ENCODE results near the gene ANXA2R. TPM values are rescaled to one million over a fixed set of nuclear protein-coding genes. Genes with fewer than 3 reads are reported as not detected.

The ANXA2R gene
- polyA plus RNA-seq, 3 donors, result 2.3 to 6.4 (median 3.1) TPM

DNA sequence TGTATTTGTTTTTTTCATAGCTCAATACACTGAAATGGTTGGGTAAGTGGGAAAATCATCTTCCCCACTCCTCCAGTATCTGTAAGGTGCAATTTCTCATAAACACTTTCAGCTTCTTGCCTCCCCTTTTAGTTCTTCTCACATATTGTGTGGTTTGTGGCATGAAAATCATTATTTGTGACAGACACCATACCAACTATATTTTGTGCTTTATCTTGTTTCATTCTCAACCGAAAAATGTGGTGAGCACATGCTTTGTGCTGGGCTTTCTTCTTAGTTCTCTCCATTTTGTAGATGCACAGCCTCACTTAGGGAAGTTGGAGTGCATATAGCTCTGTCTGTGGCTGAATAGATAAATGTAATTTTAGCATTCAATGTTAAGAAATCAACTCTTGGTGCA, 6.4 kb upstream of the ANXA2R start:
- Histone ChIP-seq H3K9ac (ENCODE audit: insufficient read depth, low read length, poor library complexity, severe bottlenecking) (no peak overlapping the region), H2AFZ (ENCODE audit: insufficient read depth, low read depth, low read length, poor library complexity, severe bottlenecking) (no peak overlapping the region), H4K20me1 (ENCODE audit: insufficient read depth, low read length) (no peaks in the 10 kb centered on the region), H3K79me2 (ENCODE audit: insufficient read depth, low read length) (peaks cover 14% of the 10 kb centered on the region), H3K4me2 (replicated peaks; ENCODE audit: extremely low read depth, low read length, poor library complexity, severe bottlenecking) (no peak overlapping the region), H3K27ac (ENCODE audit: low read depth in 1 of 2, low read length in 2 of 2) (no peak overlapping the region), H3K4me1 (ENCODE audit: control insufficient read depth in 1 of 2, insufficient read depth in 2 of 2, low read length in 2 of 2) (peaks cover 18 to 22% of the 10 kb centered on the region in 2 donors), H3K9me3 (replicated peaks in 1 of 2; ENCODE audit: control insufficient read depth in 1 of 2, insufficient read depth in 1 of 2, low read length in 2 of 2) (no peaks in the 10 kb centered on the region), H3K4me3 (replicated peaks in 1 of 3; ENCODE audit: low read depth in 2 of 3, low read length in 3 of 3) (no peak overlapping the region), H3K27me3 (ENCODE audit: control insufficient read depth in 2 of 2, insufficient read depth in 2 of 2, low read length in 2 of 2) (no peaks in the 10 kb centered on the region), H3K36me3 (replicated peaks in 1 of 2; ENCODE audit: control insufficient read depth in 1 of 2, insufficient read depth in 2 of 2, low read length in 2 of 2) (peaks cover 0 to 13% of the 10 kb centered on the region in 2 donors)
- peak overlapping the region in 1 of 7 donors; percentile 87 for H3K27ac Mint-ChIP-seq
- peaks cover 0 to 13% (median 0%) of the 10 kb centered on the region in 7 donors for H3K9me3 Mint-ChIP-seq
- no CpG with 5 or more reads among the region's 1 CpG for WGBS (ENCODE audit: insufficient coverage)
- TF ChIP-seq, protein P1, sequence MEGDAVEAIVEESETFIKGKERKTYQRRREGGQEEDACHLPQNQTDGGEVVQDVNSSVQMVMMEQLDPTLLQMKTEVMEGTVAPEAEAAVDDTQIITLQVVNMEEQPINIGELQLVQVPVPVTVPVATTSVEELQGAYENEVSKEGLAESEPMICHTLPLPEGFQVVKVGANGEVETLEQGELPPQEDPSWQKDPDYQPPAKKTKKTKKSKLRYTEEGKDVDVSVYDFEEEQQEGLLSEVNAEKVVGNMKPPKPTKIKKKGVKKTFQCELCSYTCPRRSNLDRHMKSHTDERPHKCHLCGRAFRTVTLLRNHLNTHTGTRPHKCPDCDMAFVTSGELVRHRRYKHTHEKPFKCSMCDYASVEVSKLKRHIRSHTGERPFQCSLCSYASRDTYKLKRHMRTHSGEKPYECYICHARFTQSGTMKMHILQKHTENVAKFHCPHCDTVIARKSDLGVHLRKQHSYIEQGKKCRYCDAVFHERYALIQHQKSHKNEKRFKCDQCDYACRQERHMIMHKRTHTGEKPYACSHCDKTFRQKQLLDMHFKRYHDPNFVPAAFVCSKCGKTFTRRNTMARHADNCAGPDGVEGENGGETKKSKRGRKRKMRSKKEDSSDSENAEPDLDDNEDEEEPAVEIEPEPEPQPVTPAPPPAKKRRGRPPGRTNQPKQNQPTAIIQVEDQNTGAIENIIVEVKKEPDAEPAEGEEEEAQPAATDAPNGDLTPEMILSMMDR (IDR thresholded peaks at IDR 0.05), result no peak
- no peaks in the 10 kb centered on the region for H3K27me3 Mint-ChIP-seq (ENCODE audit: low read depth in 3 of 3)
- DNase-seq, result no peak
- intact Hi-C loops (cut with micrococcal nuclease), result no loop called here
- H3K4me1 Mint-ChIP-seq, result peaks cover 26% of the 10 kb centered on the region
- no peak overlapping the region for H3K4me3 Mint-ChIP-seq
- peaks cover 14% of the 10 kb centered on the region in 2 donors for H3K36me3 Mint-ChIP-seq

DNA sequence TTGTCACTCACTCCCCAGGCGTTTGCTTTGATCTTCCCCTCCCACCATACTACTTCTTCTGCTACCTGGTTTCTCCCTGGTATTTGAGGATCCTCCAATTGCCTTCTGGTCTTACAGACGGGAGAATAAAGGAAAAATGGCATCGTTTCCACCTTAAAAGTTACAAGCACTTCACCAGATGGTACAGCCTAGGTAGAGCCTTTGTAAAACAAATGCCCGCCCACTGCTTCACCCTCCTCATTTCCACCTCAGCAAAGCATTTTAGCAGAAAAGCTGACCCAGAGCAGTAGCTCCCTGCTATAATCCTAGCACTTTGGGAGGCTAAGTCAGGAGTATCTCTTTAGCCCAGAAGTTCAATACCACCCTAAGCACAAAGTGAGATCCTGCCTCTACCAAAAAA, 5.1 kb upstream of the ANXA2R start:
- H4K20me1 ChIP-seq (ENCODE audit: insufficient read depth, low read length), result no peaks in the 10 kb centered on the region
- no peak overlapping the region for H3K27ac ChIP-seq (ENCODE audit: low read depth in 1 of 2, low read length in 2 of 2)
- no peak overlapping the region for H2AFZ ChIP-seq (ENCODE audit: insufficient read depth, low read depth, low read length, poor library complexity, severe bottlenecking)
- peaks cover 18 to 28% of the 10 kb centered on the region in 2 donors for H3K4me1 ChIP-seq (ENCODE audit: control insufficient read depth in 1 of 2, insufficient read depth in 2 of 2, low read length in 2 of 2)
- H3K27ac Mint-ChIP-seq, result peak overlapping the region in 2 of 7 donors; percentile 27 to 68
- H3K27me3 Mint-ChIP-seq (ENCODE audit: low read depth in 3 of 3), result no peaks in the 10 kb centered on the region
- peaks cover 0 to under 1% of the 10 kb centered on the region in 2 donors for H3K36me3 ChIP-seq (replicated peaks in 1 of 2; ENCODE audit: control insufficient read depth in 1 of 2, insufficient read depth in 2 of 2, low read length in 2 of 2)
- H3K4me3 ChIP-seq (replicated peaks in 1 of 3; ENCODE audit: low read depth in 2 of 3, low read length in 3 of 3), result no peak overlapping the region
- intact Hi-C loops (cut with micrococcal nuclease), result no loop called here
- peaks cover 0 to 18% (median 2%) of the 10 kb centered on the region in 7 donors for H3K9me3 Mint-ChIP-seq
- H3K36me3 Mint-ChIP-seq, result peaks cover 6% of the 10 kb centered on the region in 2 donors
- TF ChIP-seq, protein P1 (IDR thresholded peaks at IDR 0.05), result no peak
- no peaks in the 10 kb centered on the region for H3K27me3 ChIP-seq (ENCODE audit: control insufficient read depth in 2 of 2, insufficient read depth in 2 of 2, low read length in 2 of 2)
- peaks cover 26% of the 10 kb centered on the region for H3K4me1 Mint-ChIP-seq
- no peaks in the 10 kb centered on the region for H3K9me3 ChIP-seq (replicated peaks in 1 of 2; ENCODE audit: control insufficient read depth in 1 of 2, insufficient read depth in 1 of 2, low read length in 2 of 2)
- WGBS (ENCODE audit: insufficient coverage), result 98% methylated on average over 4 of the region's 4 CpGs
- no peak for DNase-seq
- H3K4me3 Mint-ChIP-seq, result no peak overlapping the region
- H3K9ac ChIP-seq (ENCODE audit: insufficient read depth, low read length, poor library complexity, severe bottlenecking), result no peak overlapping the region
- H3K79me2 ChIP-seq (ENCODE audit: insufficient read depth, low read length), result peaks cover 14% of the 10 kb centered on the region
- H3K4me2 ChIP-seq (replicated peaks; ENCODE audit: extremely low read depth, low read length, poor library complexity, severe bottlenecking), result no peak overlapping the region

Measured in CD14-positive monocyte (primary cell).